HepG2 (cell line): ENCODE measurements around the gene GAPT. TPM values are rescaled to one million over a fixed set of nuclear protein-coding genes. Genes with fewer than 3 reads are reported as not detected.

Source experiments
- ATAC-seq: fragments of 200-7000 bp; cut with Tn5 transposase; 3 replicates; pipeline ENCODE4 v1.9.1; 2020; ENCODE audit warnings: mild to moderate bottlenecking, moderate library complexity
- BruUV-seq: library from RNA; stranded (reverse); fragments of 400-500 nt; replicated peaks from 2 replicates; lab custom pipeline; 2021; lab: Mats Ljungman, UMichigan
- CTCF ChIA-PET: fragments of 300-600 bp; formaldehyde crosslinking; extraction: SDS; loops from one replicate; lab custom pipeline; 2021; ENCODE audit warnings: low total read pairs, inconsistent platforms, low intra/inter-chr PET ratio; lab: Yijun Ruan, JAX
- POLR2A ChIA-PET: fragments of 350-600 bp; sonication (Branson Sonifier 250); formaldehyde crosslinking; loops from one replicate; lab custom pipeline; 2020; ENCODE audit warnings: antibody characterized with exemption, inconsistent platforms; lab: Yijun Ruan, JAX
- DNase-seq: peaks from one replicate; pipeline ENCODE4 v3.0.0-alpha.2; 2015; ENCODE audit warnings: low spot score
- FAIRE-seq: peaks from 3 replicates; lab custom pipeline; 2011; peaks lifted over from hg19 to GRCh38; lab: Jason Lieb, UNC
- H2AFZ ChIP-seq: one replicate; pipeline ENCODE4 v1.6.1; 2011; ENCODE audit warnings: low read length, inconsistent platforms
- H3K27ac ChIP-seq: fragments of 300-600 bp; 3 replicates; pipeline ENCODE4 v1.8.0; 2011; ENCODE audit warnings: mixed run types, mild to moderate bottlenecking, mixed read lengths, low read length, inconsistent platforms; ENCODE audit not compliant: insufficient read depth; ENCODE audit errors: extremely low read length
- H3K27me3 ChIP-seq, 2 experiments: fragments of 200-600 bp in 1 of 2; 2 replicates in 1 of 2; 3 replicates in 1 of 2; pipeline versions ENCODE4 v1.6.0 to v1.8.0; 2011; ENCODE audit warnings: low read length in 2 of 2, mild to moderate bottlenecking in 2 of 2, moderate library complexity in 2 of 2, inconsistent platforms in 1 of 2; ENCODE audit not compliant: insufficient read depth in 2 of 2, control insufficient read depth in 1 of 2
- H3K36me3 ChIP-seq, 2 experiments: fragments of 200-600 bp in 1 of 2; replicated peaks in 1 of 2; 2 replicates in 1 of 2; 3 replicates in 1 of 2; pipeline versions ENCODE4 v1.5.1 to v1.8.0; 2011; ENCODE audit warnings: low read length in 2 of 2, inconsistent platforms in 1 of 2; ENCODE audit not compliant: insufficient read depth in 2 of 2, control insufficient read depth in 1 of 2
- H3K4me1 ChIP-seq: 2 replicates; pipeline ENCODE4 v1.5.1; 2012; ENCODE audit warnings: low read length, inconsistent platforms; ENCODE audit not compliant: insufficient read depth
- H3K4me2 ChIP-seq: 2 replicates; pipeline ENCODE4 v1.6.0; 2011; ENCODE audit warnings: low read depth, low read length, inconsistent platforms
- H3K4me3 ChIP-seq, 3 experiments: fragments of 200-600 bp in 1 of 3; sonication (generic), shearing (Covaris generic) in 1 of 3; replicated peaks in 1 of 3; 2 replicates each; pipeline ENCODE4 v1.5.1; 2011 to 2016; ENCODE audit warnings: low read length in 3 of 3, inconsistent platforms in 2 of 3, low read depth in 2 of 3, mild to moderate bottlenecking in 2 of 3, control low read depth in 1 of 3, mixed read lengths in 1 of 3; ENCODE audit not compliant: insufficient read depth in 1 of 3
- H3K79me2 ChIP-seq: one replicate; pipeline ENCODE4 v1.6.1; 2011; ENCODE audit warnings: low read length, inconsistent platforms; ENCODE audit not compliant: insufficient read depth
- H3K9ac ChIP-seq: 2 replicates; pipeline ENCODE4 v1.6.0; 2011; ENCODE audit warnings: mild to moderate bottlenecking, low read depth, low read length, inconsistent platforms; ENCODE audit not compliant: insufficient read depth
- H3K9me3 ChIP-seq: 2 replicates; pipeline ENCODE4 v1.5.1; 2012; ENCODE audit warnings: mild to moderate bottlenecking, low read length
- H4K20me1 ChIP-seq: 2 replicates; pipeline ENCODE4 v1.6.0; 2011; ENCODE audit warnings: inconsistent platforms, mild to moderate bottlenecking, low read length, moderate library complexity; ENCODE audit not compliant: insufficient read depth
- ATF6 ChIP-seq: sonication (generic); formaldehyde crosslinking; conservative IDR thresholded peaks from 2 replicates; pipeline ENCODE4 v1.4.0; 2020; ENCODE audit warnings: missing genetic modification reagents
- CHD4 ChIP-seq: fragments of 200-600 bp; sonication (generic); IDR thresholded peaks from 2 replicates; pipeline ENCODE4 v1.7.0; 2017; ENCODE audit warnings: mild to moderate bottlenecking, low read length, borderline replicate concordance
- CTCF ChIP-seq: sonication (generic); formaldehyde crosslinking; IDR thresholded peaks from 2 replicates; pipeline ENCODE4 v1.5.0; 2020; ENCODE audit warnings: mild to moderate bottlenecking, missing genetic modification reagents, moderate library complexity
- ESRRA ChIP-seq: sonication (generic); formaldehyde crosslinking; IDR thresholded peaks from 2 replicates; pipeline ENCODE4 v1.5.1; 2020; ENCODE audit warnings: mild to moderate bottlenecking, low read depth, missing genetic modification reagents
- ETV6 ChIP-seq: sonication (generic); formaldehyde crosslinking; conservative IDR thresholded peaks from 2 replicates; pipeline ENCODE4 v1.4.0; 2020; ENCODE audit warnings: missing genetic modification reagents
- NR2F2 ChIP-seq: IDR thresholded peaks from 2 replicates; pipeline ENCODE4 v1.6.1; 2012; ENCODE audit warnings: low read depth, inconsistent platforms, borderline replicate concordance
- PLRG1 ChIP-seq: fragments of 450-650 bp; conservative IDR thresholded peaks from 2 replicates; pipeline ENCODE4 v1.6.1; 2016
- YEATS4 ChIP-seq: sonication (generic); formaldehyde crosslinking; IDR thresholded peaks from 2 replicates; pipeline ENCODE4 v1.4.0; 2020; ENCODE audit warnings: missing genetic modification reagents, borderline replicate concordance
- ZBTB8A ChIP-seq: sonication (generic); formaldehyde crosslinking; IDR thresholded peaks from 2 replicates; pipeline ENCODE4 v1.4.0; 2020; ENCODE audit warnings: mild to moderate bottlenecking, low read depth, missing genetic modification reagents, borderline replicate concordance
- ZFP41 ChIP-seq: sonication (generic); formaldehyde crosslinking; IDR thresholded peaks from 2 replicates; pipeline ENCODE4 v1.4.0; 2020; ENCODE audit warnings: mild to moderate bottlenecking, missing genetic modification reagents, borderline replicate concordance
- ZFYVE20 ChIP-seq: sonication (generic); formaldehyde crosslinking; IDR thresholded peaks from 2 replicates; pipeline ENCODE4 v1.8.0; 2023; ENCODE audit warnings: low read depth, mild to moderate bottlenecking, moderate library complexity, missing genetic modification reagents, borderline replicate concordance
- ZNF501 ChIP-seq: sonication (generic); formaldehyde crosslinking; IDR thresholded peaks from 2 replicates; pipeline ENCODE4 v1.5.1; 2020; ENCODE audit warnings: mild to moderate bottlenecking, moderate library complexity, missing genetic modification reagents
- WGBS: methylation state at CpG from one replicate; pipeline ENCODE4 v1.1.6; 2017; ENCODE audit warnings: low lambda C conversion rate; 5-methylcytosine and 5-hydroxymethylcytosine counted together
- in situ Hi-C: cut with HindIII; loops from 2 replicates; pipeline ENCODE4 v1.10.0; 2017; ENCODE audit warnings: low pct_unique_long_range_greater_than_20kb; ENCODE audit not compliant: extremely low pct_ligation_motif_present
- intact Hi-C: fragments of 100-400 bp; cut with micrococcal nuclease; formaldehyde crosslinking; loops from one replicate; pipeline ENCODE4 v1.10.0; 2022; ENCODE audit not compliant: unreplicated experiment
- polyA plus RNA-seq, 8 experiments: library from polyadenylated mRNA; depleted of rRNA in 3 of 8; stranded (reverse) in 7 of 8; unstranded in 1 of 8; fragments of >200 nt; fragmentation: Illumina TruSeq in 4 of 8; extraction: Trizol in 4 of 8; gene quantifications; 2 replicates each; pipeline versions ENCODE4 v1.2.1 to v1.2.3, GENCODE V29; 2011 to 2016; ENCODE audit warnings: low read depth in 4 of 8, missing spikeins in 1 of 8, mixed read lengths in 1 of 8; ENCODE audit not compliant: insufficient read depth in 1 of 8
- total RNA-seq, 5 experiments: library from RNA; depleted of rRNA; stranded (reverse); fragments of >200 nt; fragmentation: Illumina TruSeq; extraction: Trizol; gene quantifications; 2 replicates each; pipeline ENCODE4 v1.2.3, GENCODE V29; 2016; ENCODE audit warnings: low read depth in 1 of 5
- TF ChIP-seq, protein P1 (sequence below): sonication (generic); formaldehyde crosslinking; IDR thresholded peaks from 2 replicates; pipeline ENCODE4 v1.5.0; 2020; ENCODE audit warnings: missing genetic modification reagents
- TF ChIP-seq, protein P2 (sequence below): sonication (generic); formaldehyde crosslinking; IDR thresholded peaks from 2 replicates; pipeline ENCODE4 v1.5.0; 2020; ENCODE audit warnings: mild to moderate bottlenecking, missing genetic modification reagents

Gene GAPT
- total and polyA plus RNA-seq, 2 of the 13 experiments (the other 11 are each of a cell fraction or from before 2014, with no cell fraction given) = not detected

- in situ Hi-C loops (loop anchor here (25.0 kb wide), 1 partner anchor 306 kb away; no protein-coding TSS in a partner anchor), intact Hi-C loops (no loop called here)
- no peaks in the 10 kb centered on the region for H4K20me1 ChIP-seq
- H3K9me3 ChIP-seq = no peaks in the 10 kb centered on the region
- no peak overlapping the region for H3K9ac ChIP-seq
- CTCF ChIA-PET = no interaction called here
- FAIRE-seq (no peak), ATAC-seq (no peak), DNase-seq (no peak)
- H3K4me1 ChIP-seq = no peaks in the 10 kb centered on the region
- no peak overlapping the region for H3K27ac ChIP-seq
- POLR2A ChIA-PET = no interaction called here
- 15% methylated on average over 2 of the region's 2 CpGs for whole genome bisulfite sequencing
- no peak overlapping the region for H3K4me3 ChIP-seq
- TF ChIP-seq NR2F2 (no peak), ESRRA (no peak), ZNF501 (no peak), ATF6 (CRISPR knock-in tag) (no peak), CTCF (CRISPR knock-in tag) (no peak), YEATS4 (CRISPR knock-in tag) (no peak), ZFP41 (CRISPR knock-in tag) (no peak), ETV6 (CRISPR knock-in tag) (no peak), ZBTB8A (no peak), CHD4 (no peak), PLRG1 (no peak), ZFYVE20 (no peak)
- TF ChIP-seq, protein P1, sequence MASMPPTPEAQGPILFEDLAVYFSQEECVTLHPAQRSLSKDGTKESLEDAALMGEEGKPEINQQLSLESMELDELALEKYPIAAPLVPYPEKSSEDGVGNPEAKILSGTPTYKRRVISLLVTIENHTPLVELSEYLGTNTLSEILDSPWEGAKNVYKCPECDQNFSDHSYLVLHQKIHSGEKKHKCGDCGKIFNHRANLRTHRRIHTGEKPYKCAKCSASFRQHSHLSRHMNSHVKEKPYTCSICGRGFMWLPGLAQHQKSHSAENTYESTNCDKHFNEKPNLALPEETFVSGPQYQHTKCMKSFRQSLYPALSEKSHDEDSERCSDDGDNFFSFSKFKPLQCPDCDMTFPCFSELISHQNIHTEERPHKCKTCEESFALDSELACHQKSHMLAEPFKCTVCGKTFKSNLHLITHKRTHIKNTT (CRISPR knock-in tag) = no peak
- TF ChIP-seq, protein P2, sequence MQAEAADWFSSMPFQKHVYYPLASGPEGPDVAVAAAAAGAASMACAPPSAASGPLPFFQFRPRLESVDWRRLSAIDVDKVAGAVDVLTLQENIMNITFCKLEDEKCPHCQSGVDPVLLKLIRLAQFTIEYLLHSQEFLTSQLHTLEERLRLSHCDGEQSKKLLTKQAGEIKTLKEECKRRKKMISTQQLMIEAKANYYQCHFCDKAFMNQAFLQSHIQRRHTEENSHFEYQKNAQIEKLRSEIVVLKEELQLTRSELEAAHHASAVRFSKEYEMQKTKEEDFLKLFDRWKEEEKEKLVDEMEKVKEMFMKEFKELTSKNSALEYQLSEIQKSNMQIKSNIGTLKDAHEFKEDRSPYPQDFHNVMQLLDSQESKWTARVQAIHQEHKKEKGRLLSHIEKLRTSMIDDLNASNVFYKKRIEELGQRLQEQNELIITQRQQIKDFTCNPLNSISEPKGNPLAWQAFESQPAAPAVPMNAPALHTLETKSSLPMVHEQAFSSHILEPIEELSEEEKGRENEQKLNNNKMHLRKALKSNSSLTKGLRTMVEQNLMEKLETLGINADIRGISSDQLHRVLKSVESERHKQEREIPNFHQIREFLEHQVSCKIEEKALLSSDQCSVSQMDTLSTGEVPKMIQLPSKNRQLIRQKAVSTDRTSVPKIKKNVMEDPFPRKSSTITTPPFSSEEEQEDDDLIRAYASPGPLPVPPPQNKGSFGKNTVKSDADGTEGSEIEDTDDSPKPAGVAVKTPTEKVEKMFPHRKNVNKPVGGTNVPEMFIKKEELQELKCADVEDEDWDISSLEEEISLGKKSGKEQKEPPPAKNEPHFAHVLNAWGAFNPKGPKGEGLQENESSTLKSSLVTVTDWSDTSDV (CRISPR knock-in tag) = no peak
- H3K36me3 ChIP-seq = no peaks in the 10 kb centered on the region
- no peaks in the 10 kb centered on the region for H3K79me2 ChIP-seq
- no TSS peak for BruUV-seq
- no peak overlapping the region for H3K4me2 ChIP-seq
- H3K27me3 ChIP-seq = no peaks in the 10 kb centered on the region
- H2AFZ ChIP-seq = no peak overlapping the region
These were observed 14.9 kb downstream of the GAPT start for GRCh38 chr5:58505971-58506640.
